NCI-H526 treated with DMSO at 0.1 percent for 48 hours (cell line): ENCODE data around the gene PRKCH.

Experiments
- DNase-seq: peaks from one replicate; lab custom pipeline; 2025; lab: John Stamatoyannopoulos, UW

PRKCH gene

GRCh38 chr14:61569812-61570548 is 248.6 kb downstream of the PRKCH start:
- no peak for DNase-seq

- no peak for DNase-seq
These were observed 249.3 kb downstream of the PRKCH start for GRCh38 chr14:61570549-61571290.

GRCh38 chr14:61571917-61572316 is 250.5 kb downstream of the PRKCH start:
- DNase-seq = no peak

- DNase-seq = no peak
These were observed 251.9 kb downstream of the PRKCH start for GRCh38 chr14:61573321-61573720.

GRCh38 chr14:61573748-61574513 is 252.6 kb downstream of the PRKCH start:
- no peak for DNase-seq

- DNase-seq = no peak
These were observed 253.1 kb downstream of the PRKCH start for GRCh38 chr14:61574514-61574807.

GRCh38 chr14:61575126-61575525 is 253.7 kb downstream of the PRKCH start:
- DNase-seq = no peak

- no peak for DNase-seq
These were observed 254.3 kb downstream of the PRKCH start for GRCh38 chr14:61575551-61576150.

- no peak for DNase-seq
These were observed 256.1 kb downstream of the PRKCH start for GRCh38 chr14:61577506-61577931.

- DNase-seq = no peak
These were observed 257.4 kb downstream of the PRKCH start for GRCh38 chr14:61578745-61579144.

GRCh38 chr14:61581340-61581739 is 260.0 kb downstream of the PRKCH start:
- no peak for DNase-seq

- no peak for DNase-seq
These were observed 260.7 kb downstream of the PRKCH start for GRCh38 chr14:61581955-61582615.

- no peak for DNase-seq
These were observed 261.4 kb downstream of the PRKCH start for GRCh38 chr14:61582815-61583214.

- no peak for DNase-seq
These were observed 263.0 kb downstream of the PRKCH start for GRCh38 chr14:61584331-61584741.

- DNase-seq = no peak
These were observed 264.5 kb downstream of the PRKCH start for GRCh38 chr14:61585598-61586543.

- DNase-seq = no peak
These were observed 265.2 kb downstream of the PRKCH start for GRCh38 chr14:61586544-61587055.

GRCh38 chr14:61587081-61587713 is 265.8 kb downstream of the PRKCH start:
- DNase-seq = no peak

GRCh38 chr14:61588419-61588901 is 267.1 kb downstream of the PRKCH start:
- no peak for DNase-seq

GRCh38 chr14:61589691-61590581 is 268.6 kb downstream of the PRKCH start:
- DNase-seq = no peak
